ENCODE measurements around the gene TBL2.
"Not testable (repeated sequence)": the region's sequence is repeated elsewhere in the genome, so short reads cannot be mapped to it uniquely, and the experiment has no call there.

The TBL2 gene

GRCh38 chr7:73535918-73536317, 42.5 kb downstream of the TBL2 start:
- not testable (repeated sequence) for DNase-seq (ENCODE audit: low read depth)

- no peak for DNase-seq (ENCODE audit: low read depth)
Measured at GRCh38 chr7:73533742-73534141, 44.6 kb downstream of the TBL2 start.

- DNase-seq (ENCODE audit: low read depth), result no peak
Measured at GRCh38 chr7:73532224-73532623, 46.2 kb downstream of the TBL2 start.

GRCh38 chr7:73530800-73531199, 47.6 kb downstream of the TBL2 start:
- no peak for DNase-seq (ENCODE audit: low read depth)

- DNase-seq (ENCODE audit: low read depth), result no peak
Measured at GRCh38 chr7:73526896-73527821, 51.2 kb downstream of the TBL2 start.

GRCh38 chr7:73526158-73526494, 52.3 kb downstream of the TBL2 start:
- not testable (repeated sequence) for DNase-seq (ENCODE audit: low read depth)

GRCh38 chr7:73522105-73522872, 56.1 kb downstream of the TBL2 start, which contains the start of gene BAZ1B:
BAZ1B (minus strand) TSS chr7:73522293; CDS start chr7:73521933, 360 bp downstream.
- DNase-seq (ENCODE audit: low read depth), result peak; percentile 90

GRCh38 chr7:73521636-73522104, 56.7 kb downstream of the TBL2 start:
- no peak for DNase-seq (ENCODE audit: low read depth)

- DNase-seq (ENCODE audit: low read depth), result no peak
Measured at GRCh38 chr7:73520673-73521635, 57.4 kb downstream of the TBL2 start.

GRCh38 chr7:73519867-73520672, 58.3 kb downstream of the TBL2 start:
- no peak for DNase-seq (ENCODE audit: low read depth)

- no peak for DNase-seq (ENCODE audit: low read depth)
Measured at GRCh38 chr7:73518470-73518869, 59.9 kb downstream of the TBL2 start.
